GM20000 (cell line): ENCODE results near the gene PCDHA1.
"Not testable (repeated sequence)": the region's sequence is repeated elsewhere in the genome, so short reads cannot be mapped to it uniquely, and the experiment has no call there.

Experiments used
- DNase-seq: peaks from one replicate; pipeline ENCODE4 v3.0.0; 2012; ENCODE audit warnings: low spot score
- CTCF ChIP-seq: IDR thresholded peaks from 2 replicates; pipeline ENCODE4 v1.5.1; 2012; ENCODE audit warnings: mild to moderate bottlenecking, control low read depth; ENCODE audit errors: extremely low read depth, missing control alignments

The PCDHA1 gene

GRCh38 chr5:140827704-140828361, 41.9 kb downstream of the PCDHA1 start, which contains the start of gene PCDHA6:
PCDHA6 (plus strand) TSS chr5:140827960; CDS start chr5:140828092, 132 bp downstream.
- TF ChIP-seq CTCF: no peak
- no peak for DNase-seq

GRCh38 chr5:140828362-140828737, 42.4 kb downstream of the PCDHA1 start:
- no peak for TF ChIP-seq CTCF
- no peak for DNase-seq

- DNase-seq: not testable (repeated sequence)
These were observed 43.9 kb downstream of the PCDHA1 start for GRCh38 chr5:140829511-140830501.

DNA sequence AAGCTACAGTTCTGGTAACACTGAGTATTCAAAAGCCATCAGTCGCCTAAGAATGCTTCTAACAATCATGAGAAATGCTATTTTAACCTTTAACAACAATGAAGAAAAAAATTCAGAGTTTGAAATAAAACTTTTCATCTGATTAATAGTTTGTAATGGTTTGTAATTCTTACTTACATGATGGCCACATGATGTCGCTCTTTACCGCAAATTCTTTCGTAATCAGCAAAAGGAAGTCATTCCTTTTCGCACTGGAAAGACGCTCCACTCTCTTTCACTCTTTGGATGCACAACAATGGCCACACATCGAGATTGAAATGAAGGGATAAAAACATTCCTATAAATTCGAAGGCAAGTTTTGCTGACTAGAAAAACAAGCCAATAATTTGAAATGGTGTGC, 48.1 kb downstream of the PCDHA1 start, which contains the start of gene PCDHA7:
TSS of gene PCDHA7 (plus strand) at position 277 of the 400 bp plus-strand sequence. CDS start at position 392, 115 bp downstream.
- no peak for DNase-seq
- TF ChIP-seq CTCF: no peak

- DNase-seq: not testable (repeated sequence)
These were observed 48.6 kb downstream of the PCDHA1 start for GRCh38 chr5:140834439-140835008.

DNA sequence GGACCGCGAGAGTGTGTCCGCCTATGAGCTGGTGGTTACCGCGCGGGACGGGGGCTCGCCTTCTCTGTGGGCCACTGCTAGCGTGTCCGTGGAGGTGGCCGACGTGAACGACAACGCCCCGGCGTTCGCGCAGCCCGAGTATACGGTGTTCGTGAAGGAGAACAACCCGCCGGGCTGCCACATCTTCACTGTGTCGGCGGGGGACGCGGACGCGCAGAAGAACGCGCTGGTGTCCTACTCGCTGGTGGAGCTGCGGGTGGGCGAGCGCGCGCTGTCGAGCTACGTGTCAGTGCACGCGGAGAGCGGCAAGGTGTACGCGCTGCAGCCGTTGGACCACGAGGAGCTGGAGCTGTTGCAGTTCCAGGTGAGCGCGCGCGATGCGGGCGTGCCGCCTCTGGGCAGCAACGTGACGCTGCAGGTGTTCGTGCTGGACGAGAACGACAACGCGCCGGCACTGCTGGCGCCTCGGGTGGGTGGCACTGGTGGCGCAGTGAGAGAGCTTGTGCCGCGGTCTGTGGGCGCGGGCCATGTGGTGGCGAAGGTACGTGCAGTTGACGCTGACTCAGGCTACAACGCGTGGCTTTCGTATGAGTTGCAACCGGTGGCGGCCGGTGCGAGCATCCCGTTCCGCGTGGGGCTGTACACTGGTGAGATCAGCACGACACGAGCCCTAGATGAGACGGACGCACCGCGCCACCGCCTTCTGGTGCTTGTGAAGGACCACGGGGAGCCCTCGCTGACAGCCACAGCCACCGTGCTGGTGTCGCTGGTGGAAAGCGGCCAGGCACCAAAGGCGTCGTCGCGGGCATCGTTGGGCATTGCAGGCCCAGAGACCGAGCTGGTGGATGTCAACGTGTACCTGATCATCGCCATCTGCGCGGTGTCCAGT, 49.9 kb downstream of the PCDHA1 start:
- DNase-seq: no peak
- no peak for TF ChIP-seq CTCF

DNA sequence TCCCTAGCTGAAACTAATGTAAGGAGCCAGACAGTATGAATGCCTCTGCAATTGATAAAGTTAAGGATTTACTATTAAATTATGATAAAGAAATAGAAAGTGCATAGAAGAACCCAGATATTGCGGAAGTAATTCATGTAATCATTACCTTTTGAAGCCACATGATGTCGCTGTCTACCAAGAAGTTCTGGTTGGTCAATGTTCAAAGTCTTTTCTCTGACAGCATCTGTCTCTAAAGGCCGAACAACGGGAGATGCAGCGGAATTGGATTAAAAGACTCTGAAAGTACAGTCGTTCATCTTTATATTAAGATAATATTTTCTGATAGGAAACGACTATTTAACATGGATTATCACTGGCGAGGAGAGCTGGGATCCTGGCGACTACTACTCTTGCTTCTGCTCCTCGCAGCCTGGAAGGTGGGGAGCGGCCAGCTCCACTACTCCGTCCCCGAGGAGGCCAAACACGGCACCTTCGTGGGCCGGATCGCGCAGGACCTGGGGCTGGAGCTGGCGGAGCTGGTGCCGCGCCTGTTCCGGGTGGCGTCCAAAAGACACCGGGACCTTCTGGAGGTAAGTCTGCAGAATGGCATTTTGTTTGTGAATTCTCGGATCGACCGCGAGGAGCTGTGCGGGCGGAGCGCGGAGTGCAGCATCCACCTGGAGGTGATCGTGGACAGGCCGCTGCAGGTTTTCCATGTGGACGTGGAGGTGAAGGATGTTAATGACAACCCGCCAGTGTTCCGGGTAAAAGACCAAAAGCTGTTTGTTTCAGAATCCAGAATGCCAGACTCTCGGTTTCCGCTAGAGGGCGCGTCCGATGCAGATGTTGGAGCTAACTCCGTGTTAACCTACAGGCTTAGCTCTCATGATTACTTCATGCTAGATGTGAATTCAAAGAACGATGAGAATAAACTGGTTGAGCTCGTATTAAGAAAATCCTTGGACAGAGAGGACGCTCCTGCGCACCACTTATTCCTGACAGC, 55.3 kb downstream of the PCDHA1 start, which contains the start of gene PCDHA8:
TSS of gene PCDHA8 (plus strand) at position 210 of the 985 bp plus-strand sequence. CDS start at position 345, 135 bp downstream.
- DNase-seq: no peak

More for the DNA sequence above, 55.3 kb downstream of the PCDHA1 start, which contains the start of gene PCDHA8:
- no peak for TF ChIP-seq CTCF
